Neuronal stem cell (in vitro differentiated cells): Measurements from ENCODE around the gene SAMD4A.

ENCODE experiments used
- DNase-seq: peaks from one replicate; pipeline ENCODE4 v3.0.0-alpha.2; 2013; ENCODE audit warnings: low spot score
- H2AFZ ChIP-seq: one replicate; pipeline ENCODE4 v1.6.1; 2013; ENCODE audit warnings: mild to moderate bottlenecking, low read length, inconsistent platforms
- H2AK5ac ChIP-seq: 2 replicates; pipeline ENCODE4 v1.6.1; 2013; ENCODE audit warnings: low read depth, mild to moderate bottlenecking, inconsistent platforms, low read length, moderate library complexity, mixed read lengths
- H2BK120ac ChIP-seq: 2 replicates; pipeline ENCODE4 v1.6.1; 2013; ENCODE audit warnings: low read depth, mild to moderate bottlenecking, inconsistent platforms, low read length, moderate library complexity, mixed read lengths
- H2BK12ac ChIP-seq: one replicate; pipeline ENCODE4 v1.6.1; 2013; ENCODE audit warnings: low read length, inconsistent platforms
- H2BK15ac ChIP-seq: 2 replicates; pipeline ENCODE4 v1.6.1; 2013; ENCODE audit warnings: mild to moderate bottlenecking, low read length, inconsistent platforms, mixed read lengths
- H2BK5ac ChIP-seq: one replicate; pipeline ENCODE4 v1.6.1; 2013; ENCODE audit warnings: inconsistent platforms, mild to moderate bottlenecking, low read length, moderate library complexity
- H3K14ac ChIP-seq: one replicate; pipeline ENCODE4 v1.6.1; 2013; ENCODE audit warnings: low read length, inconsistent platforms
- H3K18ac ChIP-seq: 2 replicates; pipeline ENCODE4 v1.6.1; 2013; ENCODE audit warnings: low read length, inconsistent platforms
- H3K23ac ChIP-seq: 2 replicates; pipeline ENCODE4 v1.6.1; 2013; ENCODE audit warnings: low read depth, mild to moderate bottlenecking, mixed read lengths, low read length, inconsistent platforms; ENCODE audit not compliant: poor library complexity
- H3K27ac ChIP-seq: replicated peaks from 3 replicates; pipeline ENCODE4 v1.5.1; 2013; ENCODE audit warnings: low read length, inconsistent platforms
- H3K27me3 ChIP-seq, 3 experiments: 2 replicates each; pipeline ENCODE4 v1.6.1; 2013; ENCODE audit warnings: low read length in 3 of 3, mild to moderate bottlenecking in 2 of 3, inconsistent platforms in 1 of 3, low read depth in 1 of 3, mixed read lengths in 1 of 3, moderate library complexity in 1 of 3; ENCODE audit not compliant: control insufficient read depth in 3 of 3, insufficient read depth in 3 of 3
- H3K36me3 ChIP-seq, 2 donors: replicated peaks in 1 of 2; 2 replicates each; pipeline ENCODE4 v1.6.1; 2013; ENCODE audit warnings: low read length in 2 of 2; ENCODE audit not compliant: control insufficient read depth in 2 of 2, insufficient read depth in 2 of 2
- H3K4ac ChIP-seq: 2 replicates; pipeline ENCODE4 v1.6.1; 2013; ENCODE audit warnings: inconsistent platforms, mild to moderate bottlenecking, low read length, moderate library complexity
- H3K4me1 ChIP-seq, 2 donors: 1 replicate in 1 of 2; 2 replicates in 1 of 2; pipeline ENCODE4 v1.6.1; 2013; ENCODE audit warnings: low read length in 2 of 2, low read depth in 1 of 2; ENCODE audit not compliant: control insufficient read depth in 2 of 2, insufficient read depth in 1 of 2
- H3K4me2 ChIP-seq: one replicate; pipeline ENCODE4 v1.6.1; 2013; ENCODE audit warnings: mild to moderate bottlenecking, low read length, inconsistent platforms; ENCODE audit not compliant: insufficient read depth, poor library complexity, severe bottlenecking
- H3K4me3 ChIP-seq, 2 donors: 2 replicates each; pipeline ENCODE4 v1.5.1; 2013; ENCODE audit warnings: low read length in 2 of 2, mild to moderate bottlenecking in 2 of 2, inconsistent platforms in 1 of 2, moderate library complexity in 1 of 2
- H3K79me1 ChIP-seq: one replicate; pipeline ENCODE4 v1.6.1; 2013; ENCODE audit warnings: low read depth, mild to moderate bottlenecking, inconsistent platforms, low read length, moderate library complexity
- H3K9ac ChIP-seq: one replicate; pipeline ENCODE4 v1.6.1; 2013; ENCODE audit warnings: mild to moderate bottlenecking, low read depth, low read length, inconsistent platforms; ENCODE audit not compliant: poor library complexity
- H3K9me3 ChIP-seq, 2 donors: replicated peaks in 1 of 2; 2 replicates each; pipeline versions ENCODE3 to v1.6.1; 2013; ENCODE audit warnings: low read length in 2 of 2, mild to moderate bottlenecking in 2 of 2, inconsistent platforms in 1 of 2, low read depth in 1 of 2, mixed read lengths in 1 of 2, moderate library complexity in 1 of 2; ENCODE audit not compliant: control insufficient read depth in 2 of 2, insufficient read depth in 1 of 2
- H4K8ac ChIP-seq: one replicate; pipeline ENCODE4 v1.6.1; 2013; ENCODE audit warnings: low read depth, mild to moderate bottlenecking, inconsistent platforms, low read length, moderate library complexity
- H4K91ac ChIP-seq: one replicate; pipeline ENCODE4 v1.6.1; 2013; ENCODE audit warnings: low read length, low read depth, mild to moderate bottlenecking, inconsistent platforms; ENCODE audit not compliant: poor library complexity
- WGBS, 2 donors: extraction: QIAGEN DNeasy Blood & Tissue Kit; methylation state at CpG; one replicate each; pipeline ENCODE4 v1.1.7; 2013; ENCODE audit warnings: missing lambda C conversion rate in 2 of 2, mixed read lengths in 1 of 2; ENCODE audit not compliant: insufficient read length in 2 of 2, insufficient replicate concordance in 1 of 2; ENCODE audit errors: extremely low coverage in 2 of 2; 5-methylcytosine and 5-hydroxymethylcytosine counted together

SAMD4A gene

GRCh38 chr14:54535646-54536045, 31.3 kb upstream of the SAMD4A start:
- H2BK15ac ChIP-seq, result no peak overlapping the region
- H3K4me3 ChIP-seq, result no peak overlapping the region
- no peak overlapping the region for H4K8ac ChIP-seq
- H2BK120ac ChIP-seq, result no peak overlapping the region
- no CpG with 5 or more reads among the region's 2 CpGs for WGBS, 2 donors
- no peak overlapping the region for H3K18ac ChIP-seq
- H3K4me2 ChIP-seq, result no peak overlapping the region
- no peaks in the 10 kb centered on the region for H3K79me1 ChIP-seq
- no peak for DNase-seq
- no peak overlapping the region for H2BK12ac ChIP-seq
- no peak overlapping the region for H3K23ac ChIP-seq
- peaks cover 0 to 2% of the 10 kb centered on the region in 2 donors for H3K9me3 ChIP-seq
- H2AK5ac ChIP-seq, result no peak overlapping the region
- no peaks in the 10 kb centered on the region for H3K27me3 ChIP-seq
- no peak overlapping the region for H3K27ac ChIP-seq
- no peak overlapping the region for H3K14ac ChIP-seq
- peaks cover 2 to 48% of the 10 kb centered on the region in 2 donors for H3K36me3 ChIP-seq
- no peak overlapping the region for H2AFZ ChIP-seq
- H4K91ac ChIP-seq, result no peak overlapping the region
- H3K4me1 ChIP-seq, result peaks cover 3 to 8% of the 10 kb centered on the region in 2 donors
- no peak overlapping the region for H2BK5ac ChIP-seq
- no peak overlapping the region for H3K9ac ChIP-seq
- H3K4ac ChIP-seq, result no peak overlapping the region

DNA sequence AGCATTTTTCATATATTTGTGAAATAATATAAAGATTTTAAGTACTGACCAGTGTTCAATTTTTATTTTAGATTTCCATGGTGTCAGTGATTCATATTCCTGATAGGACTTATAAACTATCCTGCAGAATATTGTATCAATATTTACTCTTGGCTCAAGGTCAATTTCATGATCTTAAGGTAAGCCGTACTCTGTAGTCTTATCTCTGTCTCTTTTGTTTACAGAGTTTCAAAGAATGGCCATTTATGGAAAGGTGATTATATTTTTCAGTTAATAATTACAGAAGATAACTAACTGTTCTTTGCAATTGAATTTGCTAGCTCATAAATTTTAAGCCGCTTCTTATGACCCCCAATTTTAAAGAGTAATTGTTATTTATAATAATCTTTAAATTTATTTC, 29.3 kb upstream of the SAMD4A start:
- no CpG with 5 or more reads among the region's 2 CpGs for WGBS, 2 donors

GRCh38 chr14:54538055-54538454, 28.9 kb upstream of the SAMD4A start:
- no peak overlapping the region for H3K23ac ChIP-seq

More for the DNA sequence above, 29.3 kb upstream of the SAMD4A start:
- Histone ChIP-seq H3K18ac (no peak overlapping the region), H3K23ac (no peak overlapping the region), H3K27ac (no peak overlapping the region), H4K91ac (no peak overlapping the region), H2AFZ (no peak overlapping the region), H3K9me3 (peaks cover 0 to 2% of the 10 kb centered on the region in 2 donors), H4K8ac (no peak overlapping the region), H2BK120ac (no peak overlapping the region), H2BK5ac (no peak overlapping the region), H3K4ac (no peak overlapping the region), H2AK5ac (no peak overlapping the region), H2BK15ac (no peak overlapping the region), H3K36me3 (peaks cover 2 to 39% of the 10 kb centered on the region in 2 donors), H3K14ac (no peak overlapping the region), H3K27me3 (no peaks in the 10 kb centered on the region), H3K4me2 (no peak overlapping the region), H3K4me1 (peaks cover 1 to 6% of the 10 kb centered on the region in 2 donors), H3K4me3 (no peak overlapping the region), H2BK12ac (no peak overlapping the region), H3K9ac (no peak overlapping the region), H3K79me1 (no peaks in the 10 kb centered on the region)
- DNase-seq, result no peak

GRCh38 chr14:54547583-54547982, 19.3 kb upstream of the SAMD4A start:
- no peak overlapping the region for H3K14ac ChIP-seq
- no peak overlapping the region for H3K9ac ChIP-seq
- no peak overlapping the region for H2BK120ac ChIP-seq
- WGBS, 2 donors, result no CpG with 5 or more reads among the region's 3 CpGs
- no peaks in the 10 kb centered on the region for H3K9me3 ChIP-seq
- no peak overlapping the region for H3K23ac ChIP-seq
- H3K27ac ChIP-seq, result no peak overlapping the region
- no peaks in the 10 kb centered on the region for H3K79me1 ChIP-seq
- H3K18ac ChIP-seq, result no peak overlapping the region
- no peaks in the 10 kb centered on the region for H3K4me1 ChIP-seq
- no peak overlapping the region for H4K8ac ChIP-seq
- H2AK5ac ChIP-seq, result no peak overlapping the region
- H2BK12ac ChIP-seq, result no peak overlapping the region
- no peak overlapping the region for H3K4me2 ChIP-seq
- H3K27me3 ChIP-seq, result no peaks in the 10 kb centered on the region
- H3K36me3 ChIP-seq, result no peaks in the 10 kb centered on the region
- DNase-seq, result no peak
- H2BK15ac ChIP-seq, result no peak overlapping the region
- no peak overlapping the region for H4K91ac ChIP-seq
- H3K4me3 ChIP-seq, result no peak overlapping the region
- H3K4ac ChIP-seq, result no peak overlapping the region
- H2BK5ac ChIP-seq, result no peak overlapping the region
- H2AFZ ChIP-seq, result no peak overlapping the region

More at GRCh38 chr14:54538055-54538454, 28.9 kb upstream of the SAMD4A start:
- WGBS, 2 donors, result no CpG with 5 or more reads among the region's 3 CpGs
- Histone ChIP-seq H3K9me3 (peaks cover 0 to 2% of the 10 kb centered on the region in 2 donors), H4K91ac (no peak overlapping the region), H3K4ac (no peak overlapping the region), H3K4me1 (peaks cover 0 to 2% of the 10 kb centered on the region in 2 donors), H2BK15ac (no peak overlapping the region), H3K14ac (no peak overlapping the region), H4K8ac (no peak overlapping the region), H2AFZ (no peak overlapping the region), H2BK120ac (no peak overlapping the region), H3K79me1 (no peaks in the 10 kb centered on the region), H3K18ac (no peak overlapping the region), H3K9ac (no peak overlapping the region), H3K27ac (no peak overlapping the region), H2BK12ac (no peak overlapping the region), H2AK5ac (no peak overlapping the region), H3K27me3 (no peaks in the 10 kb centered on the region), H2BK5ac (no peak overlapping the region), H3K36me3 (peaks cover 2 to 39% of the 10 kb centered on the region in 2 donors), H3K4me2 (no peak overlapping the region), H3K4me3 (no peak overlapping the region)
- no peak for DNase-seq
